GM18499 (cell line): ENCODE results near the gene NRXN2.
"Not testable (repeated sequence)": the region's sequence is repeated elsewhere in the genome, so short reads cannot be mapped to it uniquely, and the experiment has no call there.

ENCODE experiments used
- ATAC-seq: cut with Tn5 transposase; IDR thresholded peaks from one replicate; pipeline ENCODE4 v1.9.1; 2021; ENCODE audit warnings: moderate number of reproducible peaks; ENCODE audit not compliant: insufficient read depth, unreplicated experiment

The NRXN2 gene

DNA sequence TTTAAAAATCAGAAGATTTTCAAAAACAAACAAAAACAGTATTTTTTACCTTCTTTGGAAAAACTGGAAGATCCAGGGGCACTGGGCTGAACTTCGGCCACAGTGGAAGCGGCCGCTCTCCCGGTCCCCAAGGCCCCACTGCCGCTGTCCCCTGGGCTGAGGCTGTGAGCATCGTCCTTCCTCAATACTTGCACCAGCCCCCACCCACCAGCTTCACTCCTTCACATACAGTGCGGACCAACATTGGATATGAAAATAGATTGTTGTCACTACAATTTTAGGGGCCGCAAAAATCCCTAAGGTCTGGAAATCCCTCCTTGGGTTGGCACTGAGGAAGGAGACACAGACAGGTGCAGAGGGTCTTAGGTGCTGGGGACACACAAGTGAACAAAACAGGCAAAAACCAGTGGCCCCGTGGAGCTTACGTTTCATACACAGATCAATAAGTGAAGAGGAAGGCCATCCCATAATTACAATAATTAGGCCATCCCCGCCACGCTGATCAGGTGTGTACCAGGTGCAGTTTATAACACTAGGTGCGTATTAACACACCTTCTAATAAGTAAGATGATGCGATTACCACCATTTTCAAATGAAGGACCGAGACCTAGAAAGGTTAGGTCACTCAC is 160.2 kb downstream of the NRXN2 start:
- ATAC-seq: no peak

DNA sequence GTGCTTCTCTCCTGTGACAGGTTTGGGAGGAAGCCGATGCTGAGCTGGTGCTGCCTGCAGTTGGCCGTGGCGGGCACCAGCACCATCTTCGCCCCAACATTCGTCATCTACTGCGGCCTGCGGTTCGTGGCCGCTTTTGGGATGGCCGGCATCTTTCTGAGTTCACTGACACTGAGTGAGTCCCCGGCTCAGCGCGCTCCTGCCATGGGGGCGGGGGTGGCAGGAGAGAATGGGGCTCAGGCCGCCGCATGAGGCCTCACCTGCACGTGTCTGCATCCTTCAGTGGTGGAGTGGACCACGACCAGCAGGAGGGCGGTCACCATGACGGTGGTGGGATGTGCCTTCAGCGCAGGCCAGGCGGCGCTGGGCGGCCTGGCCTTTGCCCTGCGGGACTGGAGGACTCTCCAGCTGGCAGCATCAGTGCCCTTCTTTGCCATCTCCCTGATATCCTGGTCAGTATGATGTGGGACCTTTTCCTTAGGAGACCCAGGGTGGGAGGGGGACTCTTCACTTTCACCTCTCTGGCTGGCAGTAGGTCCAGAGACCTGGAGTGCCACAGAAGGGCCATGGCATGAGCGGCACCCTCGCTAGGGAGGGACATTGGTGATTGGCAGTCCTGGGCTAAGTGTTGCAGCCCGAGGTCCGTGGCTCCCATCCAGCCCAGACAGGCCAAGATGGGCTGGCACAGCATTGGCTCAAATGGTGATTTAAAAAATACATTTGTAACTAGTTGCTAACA is 160.8 kb downstream of the NRXN2 start:
- no peak for ATAC-seq

DNA sequence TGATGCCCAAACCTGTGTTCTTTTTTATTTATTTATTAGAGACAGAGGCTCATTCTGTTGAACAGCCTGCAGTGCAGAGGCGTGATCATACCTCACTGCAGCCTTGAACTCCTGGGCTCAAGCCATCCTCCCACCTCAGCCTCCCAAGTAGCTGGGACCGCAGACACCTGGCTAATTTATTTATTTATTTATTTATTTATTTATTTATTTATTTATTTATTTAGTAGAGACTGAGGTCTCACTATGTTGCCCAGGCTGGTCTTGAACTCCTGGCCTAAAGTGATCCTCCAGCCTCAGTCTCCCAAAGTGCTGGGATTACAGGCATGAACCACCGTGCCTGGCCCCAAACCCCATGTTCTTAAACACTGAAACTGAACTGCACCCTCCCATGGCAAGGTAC is 161.6 kb downstream of the NRXN2 start:
- ATAC-seq: not testable (repeated sequence)

DNA sequence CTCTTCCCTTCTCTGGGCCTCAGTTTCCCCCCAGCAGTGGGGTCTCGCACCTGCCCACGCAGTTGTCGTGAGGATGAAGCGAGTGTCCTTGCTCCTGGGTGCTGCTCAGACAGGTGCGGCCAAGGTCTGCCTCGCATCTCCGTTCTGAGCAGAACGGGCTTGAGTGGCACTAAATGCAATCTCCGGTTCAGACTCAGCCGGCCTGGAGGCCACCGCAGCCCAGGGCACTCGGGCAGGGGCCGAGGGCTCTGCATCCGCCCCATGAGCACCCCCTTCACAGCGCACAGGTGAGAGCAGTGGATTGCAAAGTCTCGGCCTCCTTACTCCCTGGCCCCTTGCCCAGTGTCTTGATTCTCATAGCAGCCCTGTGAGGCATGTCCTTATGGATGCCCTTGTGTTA is 162.1 kb downstream of the NRXN2 start:
- no peak for ATAC-seq

DNA sequence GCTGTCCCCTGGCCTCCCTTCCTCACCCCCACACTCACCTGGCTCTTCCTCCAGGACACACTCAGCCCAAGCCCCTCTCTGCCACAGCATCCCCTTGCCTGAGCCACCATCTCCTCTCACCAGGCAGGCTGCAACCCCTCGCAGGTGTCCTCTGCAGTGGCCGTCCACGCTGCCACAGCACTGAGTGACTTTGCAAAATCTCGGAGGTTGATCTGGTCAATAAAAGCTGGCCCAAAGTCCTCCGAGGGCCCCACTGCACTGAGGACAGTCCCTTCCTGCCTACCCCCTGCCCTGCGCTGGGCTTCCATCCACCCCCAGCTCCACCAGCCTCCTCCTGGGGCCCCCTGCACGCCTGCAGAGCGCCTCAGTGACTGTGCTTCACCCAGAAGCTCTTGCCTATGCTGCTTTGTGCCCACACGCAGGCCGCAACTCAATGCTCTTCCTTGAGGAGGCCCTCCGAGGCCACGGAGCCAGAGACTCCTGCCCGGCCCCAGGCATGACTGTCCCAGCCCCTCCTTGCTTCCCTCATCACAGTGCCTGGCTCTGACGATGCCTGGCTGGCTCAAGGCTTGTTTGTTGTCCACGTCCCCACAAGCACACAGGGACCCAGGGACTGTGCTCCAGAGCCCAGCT is 162.7 kb downstream of the NRXN2 start:
- no peak for ATAC-seq

DNA sequence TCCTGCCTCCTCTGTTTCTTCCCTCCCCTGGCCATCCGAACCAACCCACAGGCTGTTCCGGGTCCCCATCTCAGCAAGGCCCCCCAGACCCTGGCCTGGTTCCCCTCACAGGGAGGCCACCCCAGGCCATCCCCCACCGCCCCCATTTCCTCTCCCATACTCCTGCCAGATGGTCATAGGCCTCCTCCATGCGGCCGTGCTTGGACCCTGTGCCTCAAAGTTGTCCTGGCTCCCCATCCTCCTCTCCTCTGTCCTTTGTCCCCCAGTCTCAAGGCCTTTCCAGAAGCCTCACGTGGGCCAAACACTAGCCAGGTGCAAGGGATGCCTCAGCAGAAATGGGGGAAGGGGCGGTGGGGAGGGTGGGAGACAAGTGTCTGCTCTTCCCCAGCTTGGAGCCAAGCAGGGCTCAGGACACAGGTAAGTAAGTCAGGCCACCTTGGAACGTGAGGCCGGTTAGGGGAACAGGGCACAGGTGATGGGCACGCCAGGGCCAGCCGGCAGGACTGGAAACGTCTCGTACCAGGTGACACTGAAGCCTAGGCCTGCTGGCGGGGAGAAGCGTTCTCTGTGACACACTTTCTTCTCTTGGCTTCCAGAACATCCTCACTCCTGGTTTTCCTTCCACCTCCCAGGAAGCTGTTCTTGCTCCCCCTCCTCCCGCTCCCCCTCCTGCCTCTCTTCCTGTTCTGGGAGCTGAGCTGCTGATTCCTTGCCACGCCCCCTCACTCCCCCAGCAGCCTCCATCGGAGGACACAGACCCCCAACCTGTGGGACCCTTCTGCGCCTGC is 163.5 kb downstream of the NRXN2 start:
- no peak for ATAC-seq

DNA sequence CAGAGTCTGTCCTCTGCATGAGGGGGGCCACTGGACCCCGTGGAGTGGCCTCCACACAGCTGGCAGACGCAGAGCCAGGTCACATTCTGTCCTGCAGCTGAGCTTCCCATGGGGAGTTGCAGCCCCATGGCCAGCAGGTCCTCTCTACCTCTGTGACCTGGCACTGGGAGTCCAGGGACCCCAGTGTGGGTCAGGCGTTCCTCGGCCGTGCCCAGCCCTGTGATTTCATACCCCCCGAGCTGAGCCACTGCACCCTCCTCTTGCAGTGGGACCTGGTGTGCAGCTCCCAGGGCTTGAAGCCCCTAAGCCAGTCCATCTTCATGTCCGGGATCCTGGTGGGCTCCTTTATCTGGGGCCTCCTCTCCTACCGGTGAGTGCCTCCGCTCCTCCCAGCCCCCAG is 164.1 kb downstream of the NRXN2 start:
- no peak for ATAC-seq

DNA sequence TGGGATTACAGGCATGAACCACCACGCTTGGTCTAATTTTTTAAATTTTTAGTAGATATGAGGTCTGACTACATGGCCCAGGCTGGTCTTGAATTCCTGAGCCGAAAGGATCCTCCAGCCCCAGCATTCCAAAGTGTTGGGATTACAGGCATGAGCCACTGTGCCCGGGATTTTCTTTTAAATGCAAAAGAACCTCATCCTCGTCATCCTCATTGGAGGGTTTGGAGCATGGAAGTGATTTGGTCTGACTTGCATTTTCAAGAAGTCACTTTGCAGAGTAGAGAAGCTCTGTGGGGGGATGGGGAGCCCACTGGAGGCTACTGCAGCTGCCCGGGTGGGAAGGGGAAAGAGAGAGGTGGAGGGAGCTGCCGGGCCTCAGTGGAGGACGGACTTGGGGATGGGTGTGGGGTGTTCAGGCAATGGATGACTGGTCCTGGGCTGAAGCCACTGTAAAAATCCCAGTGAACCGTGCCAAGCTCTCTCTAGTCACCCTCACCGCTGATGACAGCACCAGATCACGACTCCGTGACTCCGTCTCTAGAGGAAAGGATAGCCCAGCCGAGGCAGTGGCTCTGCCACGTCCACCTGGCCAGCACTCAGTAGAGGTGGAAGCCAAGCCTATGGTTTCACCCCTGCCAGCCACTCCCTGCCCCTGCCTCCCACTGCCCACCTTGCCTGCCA is 164.8 kb downstream of the NRXN2 start:
- no peak for ATAC-seq

DNA sequence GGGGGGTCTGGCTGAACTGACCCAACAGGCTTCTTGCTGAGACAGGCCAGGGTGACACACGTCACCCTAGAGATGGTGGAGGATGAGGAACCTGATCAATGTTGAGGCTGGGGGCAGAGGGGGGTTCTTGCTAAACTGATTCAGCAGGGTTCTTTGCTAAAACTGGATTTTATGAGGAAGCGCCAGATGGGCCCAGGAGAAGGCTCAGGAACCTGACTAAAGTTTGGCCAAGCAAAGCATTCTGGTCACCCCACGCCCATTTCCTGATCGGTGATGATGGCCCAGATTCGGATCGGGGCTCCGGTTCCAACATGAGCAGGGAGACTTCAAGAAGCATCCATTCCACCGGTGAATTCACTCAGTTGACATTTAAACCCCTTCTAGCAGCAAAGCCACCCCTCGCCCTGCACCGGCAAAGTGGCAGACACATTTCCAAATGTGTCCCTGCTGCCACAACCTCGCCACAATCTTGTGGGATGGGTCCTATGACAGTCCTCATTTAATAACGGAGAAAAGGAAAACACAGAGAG is 166.2 kb downstream of the NRXN2 start:
- no peak for ATAC-seq
